ENCODE measurements around the gene SUFU.

Gene SUFU

GRCh38 chr10:102613785-102614184 is 110.0 kb downstream of the SUFU start:
- H3K4me3 ChIP-seq (ENCODE audit: low read depth, low read length), result no peak overlapping the region
- no peak for TF ChIP-seq CTCF (IDR thresholded peaks at IDR 0.05; ENCODE audit: insufficient read depth, low read depth, low read length, missing control alignments)

GRCh38 chr10:102614888-102615287 is 111.1 kb downstream of the SUFU start:
- no peak overlapping the region for H3K4me3 ChIP-seq (ENCODE audit: low read depth, low read length)
- no peak for DNase-seq (ENCODE audit: low read depth)
- TF ChIP-seq CTCF (IDR thresholded peaks at IDR 0.05; ENCODE audit: insufficient read depth, low read depth, low read length, missing control alignments), result no peak

More at GRCh38 chr10:102613785-102614184, 110.0 kb downstream of the SUFU start:
- no peak for DNase-seq (ENCODE audit: low read depth)

- peak; percentile 38 for TF ChIP-seq CTCF (IDR thresholded peaks at IDR 0.05; ENCODE audit: insufficient read depth, low read depth, low read length, missing control alignments)
- H3K4me3 ChIP-seq (ENCODE audit: low read depth, low read length), result no peak overlapping the region
- peak; percentile 18 for DNase-seq (ENCODE audit: low read depth)
Observed at GRCh38 chr10:102615361-102615760, 111.6 kb downstream of the SUFU start.

GRCh38 chr10:102616066-102616770 is 112.4 kb downstream of the SUFU start:
- DNase-seq (ENCODE audit: low read depth), result peak; percentile 22
- H3K4me3 ChIP-seq (ENCODE audit: low read depth, low read length), result no peak overlapping the region
- no peak for TF ChIP-seq CTCF (IDR thresholded peaks at IDR 0.05; ENCODE audit: insufficient read depth, low read depth, low read length, missing control alignments)

GRCh38 chr10:102617041-102617440 is 113.3 kb downstream of the SUFU start:
- H3K4me3 ChIP-seq (ENCODE audit: low read depth, low read length), result no peak overlapping the region
- no peak for TF ChIP-seq CTCF (IDR thresholded peaks at IDR 0.05; ENCODE audit: insufficient read depth, low read depth, low read length, missing control alignments)
- no peak for DNase-seq (ENCODE audit: low read depth)

- DNase-seq (ENCODE audit: low read depth), result no peak
- no peak overlapping the region for H3K4me3 ChIP-seq (ENCODE audit: low read depth, low read length)
- TF ChIP-seq CTCF (IDR thresholded peaks at IDR 0.05; ENCODE audit: insufficient read depth, low read depth, low read length, missing control alignments), result no peak
Observed at GRCh38 chr10:102617816-102618215, 114.0 kb downstream of the SUFU start.
